Tibial artery (tissue), 4 donors: ENCODE measurements around the gene HMX3.

Source experiments
- DNase-seq, 2 donors: peaks; one replicate each; pipeline ENCODE4 v3.0.0-alpha.2; 2019
- H3K27ac ChIP-seq, 2 donors: fragments of 200-600 bp; sonication (generic) in 1 of 2; 1 replicate in 1 of 2; 2 replicates in 1 of 2; pipeline ENCODE4 v1.5.1; 2018 to 2019; ENCODE audit warnings: mild to moderate bottlenecking in 1 of 2
- H3K27me3 ChIP-seq, 2 donors: fragments of 200-600 bp; sonication (generic) in 1 of 2; one replicate each; pipeline versions ENCODE4 v1.5.1 to v1.6.0; 2016 to 2019
- H3K36me3 ChIP-seq, 3 donors: fragments of 200-600 bp; sonication (generic) in 2 of 3; one replicate each; pipeline ENCODE4 v1.5.1; 2016 to 2019; ENCODE audit warnings: mild to moderate bottlenecking in 2 of 3
- H3K4me1 ChIP-seq, 4 donors: fragments of 200-600 bp; sonication (generic) in 2 of 4; 1 replicate in 3 of 4; 2 replicates in 1 of 4; pipeline ENCODE4 v1.5.1; 2016 to 2019
- H3K4me3 ChIP-seq, 2 donors: fragments of 200-600 bp; sonication (generic) in 1 of 2; 1 replicate in 1 of 2; 2 replicates in 1 of 2; pipeline ENCODE4 v1.5.1; 2018 to 2019; ENCODE audit warnings: mild to moderate bottlenecking in 2 of 2
- H3K9me3 ChIP-seq, 3 donors: fragments of 200-600 bp; sonication (generic) in 1 of 3; one replicate each; pipeline ENCODE4 v1.5.1; 2016 to 2019
- intact Hi-C: fragments of 100-400 bp; cut with DNase I; formaldehyde crosslinking; loops from one replicate; pipeline ENCODE4 v1.15.0; 2023; ENCODE audit warnings: low total_unique reads
- TF ChIP-seq, protein P1 (sequence below), 2 experiments: fragments of 200-600 bp in 1 of 2; fragments of 450-650 bp in 1 of 2; IDR thresholded peaks; one replicate each; pipeline ENCODE4 v1.5.1; 2017 to 2019; ENCODE audit warnings: antibody characterized with exemption in 2 of 2, mild to moderate bottlenecking in 1 of 2, moderate library complexity in 1 of 2

The HMX3 gene

DNA sequence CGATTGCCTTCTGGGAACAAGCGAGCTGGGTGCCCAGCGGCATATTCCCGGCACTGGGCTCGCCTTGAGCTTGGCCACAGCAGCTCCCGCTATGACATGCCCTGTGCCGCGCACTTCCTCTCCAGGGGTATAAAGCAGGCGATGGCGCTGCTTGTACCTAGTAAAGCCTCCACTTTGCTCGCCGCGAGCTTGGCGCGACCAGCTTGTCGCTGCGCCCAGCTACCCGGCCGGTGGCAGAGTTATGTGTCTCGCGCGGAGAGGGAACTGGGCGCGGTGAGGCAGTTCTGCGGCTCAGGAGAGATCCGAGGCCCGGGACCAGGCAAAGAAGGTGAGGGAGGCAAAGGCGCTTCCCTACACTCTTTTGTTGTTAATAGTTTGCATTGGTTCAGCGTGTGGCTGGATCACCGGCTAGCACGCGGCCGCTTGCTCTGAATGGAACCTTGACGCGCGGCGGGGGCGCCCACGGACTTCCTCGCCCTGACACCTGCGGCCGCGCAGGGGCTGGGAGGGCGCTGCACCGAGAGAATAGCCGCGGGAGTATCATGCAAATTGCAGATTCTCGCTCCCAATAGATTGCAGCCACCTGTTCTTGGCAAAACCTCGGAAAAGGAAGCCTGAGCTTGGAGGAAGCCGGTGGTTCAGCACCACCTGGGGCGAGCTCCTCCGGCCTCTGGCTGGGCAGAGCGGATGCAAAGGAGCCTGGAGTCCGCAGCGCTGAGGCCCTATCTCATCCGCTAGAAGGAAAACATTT, 15.4 kb downstream of the HMX3 start:
- peaks cover 0 to 59% (median 52%) of the 10 kb centered on the region in 4 donors for H3K4me1 ChIP-seq

DNA sequence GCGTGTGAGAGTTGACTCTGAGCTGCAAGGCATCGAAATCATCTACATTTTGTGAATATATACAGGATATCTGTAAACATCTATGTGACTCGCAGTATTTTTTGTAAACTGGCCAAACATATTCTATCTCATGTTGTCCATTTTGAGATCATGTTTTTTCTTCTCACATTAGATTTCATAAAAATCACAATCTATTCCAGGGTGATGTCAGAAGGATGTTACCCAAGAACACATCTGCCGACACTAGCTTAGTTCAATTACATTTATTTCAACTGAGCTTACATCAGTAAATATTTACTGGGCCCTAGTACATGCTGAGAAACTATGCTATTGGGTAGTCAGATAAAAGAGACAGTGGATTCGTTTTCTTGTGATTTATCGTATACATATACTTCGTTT, 16.0 kb downstream of the HMX3 start:
- H3K9me3 ChIP-seq, result no peaks in the 10 kb centered on the region
- no peak for DNase-seq
- H3K36me3 ChIP-seq, result peaks cover 4 to 6% (median 5%) of the 10 kb centered on the region in 3 donors
- H3K4me3 ChIP-seq, result no peak overlapping the region
- H3K27me3 ChIP-seq, result peaks cover 0 to 67% of the 10 kb centered on the region in 2 donors
- peaks cover 0 to 59% (median 48%) of the 10 kb centered on the region in 4 donors for H3K4me1 ChIP-seq
- TF ChIP-seq, protein P1, sequence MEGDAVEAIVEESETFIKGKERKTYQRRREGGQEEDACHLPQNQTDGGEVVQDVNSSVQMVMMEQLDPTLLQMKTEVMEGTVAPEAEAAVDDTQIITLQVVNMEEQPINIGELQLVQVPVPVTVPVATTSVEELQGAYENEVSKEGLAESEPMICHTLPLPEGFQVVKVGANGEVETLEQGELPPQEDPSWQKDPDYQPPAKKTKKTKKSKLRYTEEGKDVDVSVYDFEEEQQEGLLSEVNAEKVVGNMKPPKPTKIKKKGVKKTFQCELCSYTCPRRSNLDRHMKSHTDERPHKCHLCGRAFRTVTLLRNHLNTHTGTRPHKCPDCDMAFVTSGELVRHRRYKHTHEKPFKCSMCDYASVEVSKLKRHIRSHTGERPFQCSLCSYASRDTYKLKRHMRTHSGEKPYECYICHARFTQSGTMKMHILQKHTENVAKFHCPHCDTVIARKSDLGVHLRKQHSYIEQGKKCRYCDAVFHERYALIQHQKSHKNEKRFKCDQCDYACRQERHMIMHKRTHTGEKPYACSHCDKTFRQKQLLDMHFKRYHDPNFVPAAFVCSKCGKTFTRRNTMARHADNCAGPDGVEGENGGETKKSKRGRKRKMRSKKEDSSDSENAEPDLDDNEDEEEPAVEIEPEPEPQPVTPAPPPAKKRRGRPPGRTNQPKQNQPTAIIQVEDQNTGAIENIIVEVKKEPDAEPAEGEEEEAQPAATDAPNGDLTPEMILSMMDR (IDR thresholded peaks at IDR 0.05), result no peak
- no peak overlapping the region for H3K27ac ChIP-seq
- intact Hi-C loops, result loop anchor here (5.0 kb wide), 1 partner anchor 144 kb away; the partner anchor contains the start of genes ACADSB and IKZF5

More for the DNA sequence above, 15.4 kb downstream of the HMX3 start:
- H3K27me3 ChIP-seq, result peaks cover 0 to 73% of the 10 kb centered on the region in 2 donors
- no peak overlapping the region for H3K27ac ChIP-seq
- intact Hi-C loops, result loop anchor here (5.0 kb wide), 1 partner anchor 144 kb away; the partner anchor contains the start of genes ACADSB and IKZF5
- DNase-seq, result no peak
- H3K36me3 ChIP-seq, result peaks cover 0 to 1% (median under 1%) of the 10 kb centered on the region in 3 donors
- TF ChIP-seq, protein P1 (IDR thresholded peaks at IDR 0.05), result no peak
- H3K4me3 ChIP-seq, result peak overlapping the region in 1 of 2 donors; percentile 23
- H3K9me3 ChIP-seq, result no peaks in the 10 kb centered on the region

DNA sequence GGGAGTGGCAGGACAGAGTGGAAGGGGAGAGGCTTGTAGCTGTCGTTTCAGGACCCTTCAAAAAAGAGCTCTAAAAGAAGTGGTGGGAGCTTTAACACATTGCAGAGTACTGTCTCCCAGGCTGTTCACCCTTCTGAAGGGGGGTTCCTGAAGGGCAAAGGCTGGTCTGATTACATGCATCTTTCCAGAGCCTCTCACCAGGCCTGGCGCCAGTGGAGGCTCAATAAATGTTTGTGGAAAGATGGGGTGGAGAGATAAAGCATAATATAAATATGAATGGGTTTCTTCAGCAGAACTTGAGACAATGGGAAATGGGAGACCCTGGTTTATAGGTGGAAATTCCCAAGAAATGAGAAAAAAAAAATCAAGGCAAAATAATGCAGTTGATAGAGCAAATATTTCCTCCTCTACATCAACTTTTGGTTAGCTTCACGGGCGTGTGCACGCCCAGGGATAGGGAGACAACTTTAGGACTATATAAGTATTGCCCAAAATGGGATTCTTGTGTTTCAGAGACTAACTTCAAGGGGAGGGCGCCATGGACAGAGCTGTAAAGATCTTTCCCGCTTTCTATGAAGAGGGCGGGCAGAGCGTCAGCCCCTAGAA, 17.8 kb downstream of the HMX3 start:
- no peaks in the 10 kb centered on the region for H3K9me3 ChIP-seq
- no peak for DNase-seq
- peaks cover 10 to 21% (median 13%) of the 10 kb centered on the region in 3 donors for H3K36me3 ChIP-seq
- peaks cover 0 to 48% of the 10 kb centered on the region in 2 donors for H3K27me3 ChIP-seq
- no peak overlapping the region for H3K27ac ChIP-seq
- H3K4me1 ChIP-seq, result peaks cover 0 to 50% (median 37%) of the 10 kb centered on the region in 4 donors
- TF ChIP-seq, protein P1 (IDR thresholded peaks at IDR 0.05), result no peak
- no peak overlapping the region for H3K4me3 ChIP-seq
- intact Hi-C loops, result loop anchor here (5.0 kb wide), 1 partner anchor 146 kb away; the partner anchor contains the start of genes ACADSB and IKZF5

DNA sequence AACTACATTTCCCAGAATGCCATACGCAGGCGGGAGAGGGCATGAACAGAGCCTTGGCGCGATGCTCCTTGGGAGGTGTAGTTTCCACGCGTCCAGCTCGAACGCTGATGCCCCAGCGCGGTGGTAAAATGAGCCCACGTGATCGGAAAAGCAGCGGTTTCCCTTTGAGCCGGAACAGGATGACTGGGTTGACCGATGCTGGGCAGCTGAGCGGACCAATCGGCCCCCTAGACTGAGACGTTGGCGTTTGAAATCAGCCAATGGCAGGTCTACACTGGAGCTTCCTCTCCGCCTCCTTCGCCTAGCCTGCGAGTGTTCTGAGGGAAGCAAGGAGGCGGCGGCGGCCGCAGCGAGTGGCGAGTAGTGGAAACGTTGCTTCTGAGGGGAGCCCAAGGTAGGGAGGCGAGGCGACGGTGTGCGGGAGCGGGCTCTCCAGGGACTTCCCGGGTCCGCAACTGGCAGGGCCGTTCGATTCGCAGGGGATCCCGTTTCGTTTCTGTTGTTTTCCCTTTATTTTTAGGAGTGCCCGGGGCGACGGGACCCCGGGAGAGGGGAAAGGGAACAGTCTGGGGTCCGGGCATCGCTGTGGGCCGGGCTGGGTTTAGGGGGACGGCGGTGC, 18.4 kb downstream of the HMX3 start, which contains the start of gene BUB3:
TSS of gene BUB3 (plus strand) at position 311 of the 619 bp plus-strand sequence. CDS start 516 bp downstream, outside the sequence.
- DNase-seq, result peak; percentile 99
- Histone ChIP-seq H3K36me3 (peaks cover 10 to 21% (median 13%) of the 10 kb centered on the region in 3 donors), H3K9me3 (no peaks in the 10 kb centered on the region), H3K27ac (peak within 1 kb of the TSS; percentile 89 to 93), H3K4me3 (peak within 1 kb of the TSS; percentile 95 to 96), H3K27me3 (peaks cover 0 to 42% of the 10 kb centered on the region in 2 donors), H3K4me1 (peaks cover 0 to 44% (median 33%) of the 10 kb centered on the region in 4 donors)
- TF ChIP-seq, protein P1 (IDR thresholded peaks at IDR 0.05), result peak; percentile 12 to 25
- intact Hi-C loops, result loop anchor here (5.0 kb wide), 1 partner anchor 147 kb away; the partner anchor contains the start of genes ACADSB and IKZF5
